Stimulated activated CD4-positive, alpha-beta T cell treated with anti-CD3 and anti-CD28 coated beads, Interleukin-15, amount 100 ng/mL, for 24 hours (primary cell): ENCODE results near the gene MYPN.
"Not testable (repeated sequence)": the region's sequence is repeated elsewhere in the genome, so short reads cannot be mapped to it uniquely, and the experiment has no call there.

ENCODE experiments used
- DNase-seq: peaks from one replicate; pipeline ENCODE4 v3.0.0-alpha.2; 2020

Gene MYPN

GRCh38 chr10:68138526-68138925 lies 29.2 kb downstream of the MYPN start:
- DNase-seq: no peak

GRCh38 chr10:68139448-68140272 lies 30.4 kb downstream of the MYPN start:
- no peak for DNase-seq

- DNase-seq: no peak
Measured at GRCh38 chr10:68142761-68143160, 33.5 kb downstream of the MYPN start.

- no peak for DNase-seq
Measured at GRCh38 chr10:68144709-68145108, 35.4 kb downstream of the MYPN start.

GRCh38 chr10:68145705-68146104 lies 36.4 kb downstream of the MYPN start:
- DNase-seq: no peak

GRCh38 chr10:68146133-68146532 lies 36.8 kb downstream of the MYPN start:
- no peak for DNase-seq

GRCh38 chr10:68151453-68151852 lies 42.2 kb downstream of the MYPN start:
- no peak for DNase-seq

- DNase-seq: peak; percentile 4
Measured at GRCh38 chr10:68153473-68154210, 44.4 kb downstream of the MYPN start.

GRCh38 chr10:68154211-68154497 lies 44.9 kb downstream of the MYPN start:
- no peak for DNase-seq

- no peak for DNase-seq
Measured at GRCh38 chr10:68155615-68156210, 46.4 kb downstream of the MYPN start.

- DNase-seq: peak; percentile 69
Measured at GRCh38 chr10:68156373-68157185, 47.3 kb downstream of the MYPN start.

GRCh38 chr10:68157522-68157921 lies 48.2 kb downstream of the MYPN start:
- DNase-seq: not testable (repeated sequence)

- no peak for DNase-seq
Measured at GRCh38 chr10:68158031-68158430, 48.7 kb downstream of the MYPN start.

GRCh38 chr10:68163735-68164134 lies 54.4 kb downstream of the MYPN start:
- DNase-seq: no peak

- DNase-seq: no peak
Measured at GRCh38 chr10:68165643-68166042, 56.4 kb downstream of the MYPN start.

- no peak for DNase-seq
Measured at GRCh38 chr10:68166871-68167585, 57.7 kb downstream of the MYPN start.

GRCh38 chr10:68167586-68168189 lies 58.4 kb downstream of the MYPN start:
- no peak for DNase-seq

GRCh38 chr10:68171539-68172080 lies 62.3 kb downstream of the MYPN start:
- no peak for DNase-seq

GRCh38 chr10:68172324-68172723 lies 63.0 kb downstream of the MYPN start:
- DNase-seq: no peak

- no peak for DNase-seq
Measured at GRCh38 chr10:68175949-68176348, 66.7 kb downstream of the MYPN start.

GRCh38 chr10:68176797-68177196 lies 67.5 kb downstream of the MYPN start:
- DNase-seq: no peak

GRCh38 chr10:68178592-68178991 lies 69.3 kb downstream of the MYPN start:
- no peak for DNase-seq
